IPS-20b (cell line): ENCODE data around the gene GDPD3.

Source experiments
- H3K27ac ChIP-seq: one replicate; pipeline ENCODE4 v1.5.1; 2013; ENCODE audit warnings: low read length
- H3K27me3 ChIP-seq: 2 replicates; pipeline ENCODE4 v1.6.1; 2013; ENCODE audit warnings: mild to moderate bottlenecking, low read length, inconsistent platforms; ENCODE audit not compliant: insufficient read depth
- H3K36me3 ChIP-seq: 2 replicates; pipeline ENCODE4 v1.6.1; 2013; ENCODE audit warnings: low read depth, mild to moderate bottlenecking, inconsistent platforms, low read length, moderate library complexity; ENCODE audit not compliant: insufficient read depth
- H3K4me1 ChIP-seq: 2 replicates; pipeline ENCODE4 v1.6.1; 2013; ENCODE audit warnings: mild to moderate bottlenecking, control low read depth, inconsistent platforms, low read length, moderate library complexity; ENCODE audit not compliant: insufficient read depth
- H3K4me3 ChIP-seq: 2 replicates; pipeline ENCODE4 v1.5.1; 2013; ENCODE audit warnings: mild to moderate bottlenecking, low read length, inconsistent platforms
- H3K9ac ChIP-seq: 2 replicates; pipeline ENCODE4 v1.6.1; 2013; ENCODE audit warnings: low read depth, mild to moderate bottlenecking, inconsistent platforms, low read length, moderate library complexity
- H3K9me3 ChIP-seq: 2 replicates; pipeline ENCODE4 v1.6.1; 2013; ENCODE audit warnings: mild to moderate bottlenecking, low read depth, low read length, inconsistent platforms; ENCODE audit not compliant: insufficient read depth

GDPD3 gene

GRCh38 chr16:30054959-30055553, 58.3 kb downstream of the GDPD3 start:
- H3K9ac ChIP-seq: no peak overlapping the region
- H3K36me3 ChIP-seq: no peaks in the 10 kb centered on the region
- no peak overlapping the region for H3K27ac ChIP-seq
- H3K9me3 ChIP-seq: no peaks in the 10 kb centered on the region
- no peaks in the 10 kb centered on the region; the same call in 1 of the 2 replicates for H3K27me3 ChIP-seq
- H3K4me3 ChIP-seq: no peak overlapping the region
- no peaks in the 10 kb centered on the region for H3K4me1 ChIP-seq
